GM23248 (cell line): ENCODE data around the gene FOXG1.

Experiments used
- EZH2 ChIP-seq: fragments of 200-600 bp; sonication (generic); IDR thresholded peaks from 2 replicates; pipeline ENCODE4 v1.6.1; 2018; ENCODE audit warnings: antibody characterized with exemption, mild to moderate bottlenecking; ENCODE audit not compliant: insufficient read depth, poor library complexity, severe bottlenecking
- EZH2phosphoT487 ChIP-seq: fragments of 200-600 bp; sonication (generic); IDR thresholded peaks from 2 replicates; pipeline ENCODE4 v1.6.1; 2018; ENCODE audit warnings: antibody characterized with exemption, moderate library complexity, mild to moderate bottlenecking, low read depth; ENCODE audit not compliant: insufficient read depth

- TF ChIP-seq EZH2 (no peak), EZH2phosphoT487 (no peak)
Observed at GRCh38 chr14:28766469-28766955, at the start of gene FOXG1.
